AG09309 (cell line): ENCODE measurements around the gene PTPRM.

Experiments
- DNase-seq: peaks from one replicate; pipeline ENCODE4 v3.0.0-alpha.2; 2010; ENCODE audit warnings: low read depth
- H3K4me3 ChIP-seq: 2 replicates; pipeline ENCODE4 v1.5.1; 2011; ENCODE audit warnings: mild to moderate bottlenecking, low read depth, low read length, moderate library complexity; ENCODE audit not compliant: control insufficient read depth
- CTCF ChIP-seq: IDR thresholded peaks from 2 replicates; pipeline ENCODE4 v1.5.1; 2011; ENCODE audit warnings: mild to moderate bottlenecking, low read depth, low read length, inconsistent platforms; ENCODE audit not compliant: insufficient read depth, control insufficient read depth; ENCODE audit errors: missing control alignments

The PTPRM gene

GRCh38 chr18:7873316-7873715 lies 306.2 kb downstream of the PTPRM start:
- TF ChIP-seq CTCF = no peak
- DNase-seq = no peak

GRCh38 chr18:7876354-7877104 lies 309.4 kb downstream of the PTPRM start:
- no peak for DNase-seq
- no peak for TF ChIP-seq CTCF
- H3K4me3 ChIP-seq = no peak overlapping the region

More at GRCh38 chr18:7873316-7873715, 306.2 kb downstream of the PTPRM start:
- H3K4me3 ChIP-seq = no peak overlapping the region

- DNase-seq = no peak
- no peak overlapping the region for H3K4me3 ChIP-seq
- TF ChIP-seq CTCF = no peak
Measured at GRCh38 chr18:7877609-7878008, 310.5 kb downstream of the PTPRM start.

- TF ChIP-seq CTCF = no peak
- no peak overlapping the region for H3K4me3 ChIP-seq
- DNase-seq = no peak
Measured at GRCh38 chr18:7878265-7879211, 311.4 kb downstream of the PTPRM start.

- no peak overlapping the region for H3K4me3 ChIP-seq
- TF ChIP-seq CTCF = no peak
- no peak for DNase-seq
Measured at GRCh38 chr18:7879717-7880116, 312.6 kb downstream of the PTPRM start.

GRCh38 chr18:7885865-7886264 lies 318.7 kb downstream of the PTPRM start:
- no peak for TF ChIP-seq CTCF
- H3K4me3 ChIP-seq = no peak overlapping the region
- DNase-seq = no peak
